Measurements from ENCODE around the gene KCTD19.

Gene KCTD19

GRCh38 chr16:67281536-67282446 is 44.8 kb downstream of the KCTD19 start:
- no peaks in the 10 kb centered on the region for H3K9me3 ChIP-seq
- H3K36me3 ChIP-seq, result no peaks in the 10 kb centered on the region
- H3K27ac ChIP-seq, result no peak overlapping the region

DNA sequence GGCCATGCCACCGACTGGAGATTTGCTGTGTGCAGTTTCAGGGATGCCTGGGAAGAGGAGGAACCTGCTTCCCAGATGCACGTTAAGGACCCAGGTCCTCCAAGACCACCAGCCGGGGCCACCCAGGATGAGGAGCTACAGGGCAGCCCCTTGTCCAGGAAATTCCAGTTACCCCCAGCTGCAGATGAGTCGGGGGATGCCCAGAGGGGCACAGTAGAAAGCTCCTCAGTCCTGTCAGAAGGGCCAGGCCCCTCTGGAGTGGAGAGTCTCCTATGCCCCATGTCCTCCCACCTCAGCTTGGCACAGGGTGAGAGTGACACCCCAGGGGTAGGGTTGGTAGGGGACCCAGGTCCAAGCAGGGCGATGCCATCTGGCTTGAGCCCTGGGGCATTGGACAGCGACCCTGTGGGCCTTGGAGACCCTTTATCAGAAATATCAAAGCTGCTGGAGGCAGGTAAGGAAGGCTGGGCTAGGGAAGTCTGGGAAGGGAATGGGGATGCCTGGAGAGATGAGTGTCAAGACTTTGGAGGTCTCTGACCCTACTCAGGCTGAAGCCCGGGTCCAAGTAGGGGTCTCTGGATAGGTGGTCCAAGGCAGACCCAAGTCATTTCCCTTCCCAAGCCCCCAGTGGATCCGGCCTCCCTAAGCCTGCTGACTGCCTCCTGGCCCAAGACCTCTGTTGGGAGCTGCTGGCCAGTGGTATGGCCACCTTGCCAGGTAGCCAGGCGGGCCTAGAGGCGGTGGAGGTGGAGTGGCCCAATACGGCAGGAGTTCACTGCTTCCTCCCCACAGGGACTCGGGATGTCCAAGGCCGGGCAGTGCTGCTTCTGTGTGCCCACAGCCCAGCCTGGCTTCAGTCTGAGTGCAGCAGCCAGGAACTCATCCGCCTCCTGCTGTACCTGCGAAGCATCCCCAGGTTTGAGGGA is 46.2 kb downstream of the KCTD19 start:
- TF ChIP-seq, protein P1, sequence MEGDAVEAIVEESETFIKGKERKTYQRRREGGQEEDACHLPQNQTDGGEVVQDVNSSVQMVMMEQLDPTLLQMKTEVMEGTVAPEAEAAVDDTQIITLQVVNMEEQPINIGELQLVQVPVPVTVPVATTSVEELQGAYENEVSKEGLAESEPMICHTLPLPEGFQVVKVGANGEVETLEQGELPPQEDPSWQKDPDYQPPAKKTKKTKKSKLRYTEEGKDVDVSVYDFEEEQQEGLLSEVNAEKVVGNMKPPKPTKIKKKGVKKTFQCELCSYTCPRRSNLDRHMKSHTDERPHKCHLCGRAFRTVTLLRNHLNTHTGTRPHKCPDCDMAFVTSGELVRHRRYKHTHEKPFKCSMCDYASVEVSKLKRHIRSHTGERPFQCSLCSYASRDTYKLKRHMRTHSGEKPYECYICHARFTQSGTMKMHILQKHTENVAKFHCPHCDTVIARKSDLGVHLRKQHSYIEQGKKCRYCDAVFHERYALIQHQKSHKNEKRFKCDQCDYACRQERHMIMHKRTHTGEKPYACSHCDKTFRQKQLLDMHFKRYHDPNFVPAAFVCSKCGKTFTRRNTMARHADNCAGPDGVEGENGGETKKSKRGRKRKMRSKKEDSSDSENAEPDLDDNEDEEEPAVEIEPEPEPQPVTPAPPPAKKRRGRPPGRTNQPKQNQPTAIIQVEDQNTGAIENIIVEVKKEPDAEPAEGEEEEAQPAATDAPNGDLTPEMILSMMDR (IDR thresholded peaks at IDR 0.05), result no peak
- H3K27me3 ChIP-seq, result peaks cover 8% of the 10 kb centered on the region
- H3K4me1 ChIP-seq (ENCODE audit: control insufficient read depth in 1 of 2, insufficient read depth in 1 of 2, low read depth in 1 of 2, low read length in 1 of 2), result peaks cover 10 to 14% of the 10 kb centered on the region in 2 experiments
- H3K4me3 ChIP-seq (ENCODE audit: low read depth in 1 of 2, low read length in 1 of 2), result no peak overlapping the region
- H3K9me3 ChIP-seq, result no peaks in the 10 kb centered on the region
- H3K36me3 ChIP-seq, result no peaks in the 10 kb centered on the region
- H3K27ac ChIP-seq, result no peak overlapping the region

More at GRCh38 chr16:67281536-67282446, 44.8 kb downstream of the KCTD19 start:
- H3K27me3 ChIP-seq, result peaks cover 8% of the 10 kb centered on the region
- TF ChIP-seq, protein P1 (IDR thresholded peaks at IDR 0.05), result no peak
- H3K4me1 ChIP-seq (ENCODE audit: control insufficient read depth in 1 of 2, insufficient read depth in 1 of 2, low read depth in 1 of 2, low read length in 1 of 2), result peaks cover 10 to 14% of the 10 kb centered on the region in 2 experiments
- no peak overlapping the region for H3K4me3 ChIP-seq (ENCODE audit: low read depth in 1 of 2, low read length in 1 of 2)

DNA sequence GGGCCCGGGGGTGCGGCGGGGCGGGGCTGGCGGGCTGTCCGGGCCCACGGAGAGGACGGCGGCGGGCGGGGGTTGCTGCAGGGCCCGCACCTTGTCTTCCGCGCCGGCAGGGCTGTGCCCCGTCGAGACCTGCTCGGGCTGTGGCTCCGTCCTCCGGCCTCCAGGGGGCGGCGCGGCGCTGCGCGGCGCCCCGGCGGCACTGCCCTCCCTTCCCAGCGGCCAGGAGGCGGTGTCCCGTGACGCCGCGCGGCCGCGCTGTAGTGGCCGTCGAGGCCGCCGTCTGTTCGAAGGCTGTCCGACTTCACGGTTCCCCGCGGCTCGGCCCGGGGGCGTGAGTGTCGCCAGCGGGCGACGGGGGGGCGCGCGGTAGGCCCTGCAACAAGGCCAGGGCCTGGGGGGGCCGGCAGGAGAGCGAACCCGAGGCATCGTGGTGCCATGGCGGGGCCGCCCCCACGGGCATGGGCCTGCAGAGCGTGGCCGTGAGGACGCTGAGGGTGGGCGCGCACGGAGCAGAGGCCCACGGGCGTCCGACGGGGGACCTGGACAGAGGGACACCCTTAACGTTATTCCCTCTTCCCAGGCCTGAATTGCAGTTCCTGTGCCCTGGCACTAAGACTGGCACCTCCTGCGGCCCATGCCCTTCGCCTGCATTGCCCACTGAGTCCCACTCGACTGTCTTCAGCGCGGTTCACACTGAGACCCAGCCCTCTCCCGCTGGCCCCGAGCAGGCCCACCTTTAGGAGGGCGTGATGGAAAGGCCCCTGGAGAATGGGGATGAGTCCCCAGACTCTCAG is 47.0 kb downstream of the KCTD19 start, which contains the start of gene PLEKHG4:
PLEKHG4 (plus strand) TSS at position 237 of the 794 bp plus-strand sequence; CDS start at position 750, 513 bp downstream.
- Histone ChIP-seq H3K4me3 (ENCODE audit: low read depth in 1 of 2, low read length in 1 of 2) (peak within 1 kb of the TSS; percentile 49 to 60), H3K4me1 (ENCODE audit: control insufficient read depth in 1 of 2, insufficient read depth in 1 of 2, low read depth in 1 of 2, low read length in 1 of 2) (peaks cover 10 to 14% of the 10 kb centered on the region in 2 experiments), H3K27me3 (peaks cover 8% of the 10 kb centered on the region), H3K9me3 (no peaks in the 10 kb centered on the region), H3K36me3 (no peaks in the 10 kb centered on the region), H3K27ac (peak within 1 kb of the TSS; percentile 27)
- TF ChIP-seq, protein P1 (IDR thresholded peaks at IDR 0.05), result peak; percentile 92

DNA sequence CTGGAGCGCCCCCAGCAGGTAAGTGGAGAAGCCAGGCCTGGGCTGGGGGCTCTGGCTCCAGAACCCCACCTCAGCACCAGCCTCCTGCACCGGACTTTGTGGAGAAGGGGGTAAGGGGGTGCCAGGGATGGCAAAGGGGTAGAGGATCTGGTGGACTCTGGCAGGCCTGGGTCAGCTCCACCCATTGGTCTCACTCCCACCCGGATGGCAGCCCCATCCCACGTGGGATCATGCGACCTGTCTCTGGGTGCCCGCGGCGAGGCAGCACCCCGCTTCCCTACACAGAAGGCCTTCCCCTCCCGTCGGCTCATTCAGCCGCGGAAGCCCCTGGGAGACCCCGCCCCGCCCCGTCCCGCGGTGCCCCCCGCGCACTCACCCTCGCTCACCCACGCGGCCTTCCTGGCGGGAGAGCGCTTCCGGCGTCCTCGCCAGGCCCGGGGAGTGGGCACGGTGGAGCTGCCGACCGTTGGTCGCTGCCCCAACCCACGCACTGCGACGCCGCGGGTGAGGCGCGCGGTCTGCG is 47.7 kb downstream of the KCTD19 start:
- H3K27ac ChIP-seq, result peak overlapping the region; percentile 27
- TF ChIP-seq, protein P1 (IDR thresholded peaks at IDR 0.05), result no peak

More for the DNA sequence above, 47.7 kb downstream of the KCTD19 start:
- H3K27me3 ChIP-seq, result peaks cover 8% of the 10 kb centered on the region
- H3K9me3 ChIP-seq, result no peaks in the 10 kb centered on the region
- H3K4me1 ChIP-seq (ENCODE audit: control insufficient read depth in 1 of 2, insufficient read depth in 1 of 2, low read depth in 1 of 2, low read length in 1 of 2), result peaks cover 10 to 14% of the 10 kb centered on the region in 2 experiments
- H3K36me3 ChIP-seq, result no peaks in the 10 kb centered on the region
- peak overlapping the region; percentile 49 to 60 for H3K4me3 ChIP-seq (ENCODE audit: low read depth in 1 of 2, low read length in 1 of 2)

Data from neutrophil (primary cell).